HG03558 (cell line): ENCODE data around the gene SLC13A2.

Experiments used
- ATAC-seq: cut with Tn5 transposase; IDR thresholded peaks from one replicate; pipeline ENCODE4 v1.9.1; 2021; ENCODE audit warnings: moderate number of reproducible peaks; ENCODE audit not compliant: unreplicated experiment; ENCODE audit errors: extremely low read depth

The SLC13A2 gene

DNA sequence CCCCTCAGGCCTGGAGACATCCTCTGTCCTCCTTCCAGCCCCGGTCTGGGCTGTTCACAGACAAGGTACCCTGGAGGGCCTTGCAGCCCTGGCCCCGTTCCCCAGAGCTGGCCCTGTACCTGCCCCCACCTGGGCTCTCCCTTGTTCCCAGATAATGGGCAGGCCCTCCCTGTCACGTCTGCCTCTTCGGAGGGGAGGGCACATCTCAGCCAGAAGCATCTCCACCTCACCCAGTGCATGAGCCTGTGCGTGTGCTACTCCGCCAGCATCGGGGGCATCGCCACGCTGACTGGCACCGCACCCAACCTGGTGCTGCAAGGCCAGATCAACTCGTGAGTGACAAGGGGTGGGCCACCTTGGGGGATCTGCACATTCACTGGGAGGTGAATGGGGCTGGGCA, 17.8 kb downstream of the SLC13A2 start:
- no peak for ATAC-seq

DNA sequence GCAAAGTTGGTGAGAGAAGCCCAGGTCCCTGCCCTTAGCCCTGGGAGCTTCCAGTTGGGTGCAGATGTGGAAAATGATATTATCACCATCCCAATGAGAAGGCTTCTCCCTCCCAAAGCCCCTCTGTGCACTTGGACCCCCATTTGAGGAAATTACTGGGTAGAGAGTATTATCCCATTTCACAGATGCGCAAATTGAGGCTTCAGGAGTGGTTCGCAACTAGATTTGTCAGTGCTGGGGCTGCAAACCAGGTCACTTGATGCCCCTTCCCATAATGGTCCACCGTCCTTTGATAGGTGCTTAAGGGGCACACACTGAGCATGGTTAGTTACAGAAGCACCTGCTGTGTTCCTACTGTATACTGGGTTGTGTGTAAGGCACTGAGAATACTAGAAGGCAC, 18.4 kb downstream of the SLC13A2 start:
- no peak for ATAC-seq

DNA sequence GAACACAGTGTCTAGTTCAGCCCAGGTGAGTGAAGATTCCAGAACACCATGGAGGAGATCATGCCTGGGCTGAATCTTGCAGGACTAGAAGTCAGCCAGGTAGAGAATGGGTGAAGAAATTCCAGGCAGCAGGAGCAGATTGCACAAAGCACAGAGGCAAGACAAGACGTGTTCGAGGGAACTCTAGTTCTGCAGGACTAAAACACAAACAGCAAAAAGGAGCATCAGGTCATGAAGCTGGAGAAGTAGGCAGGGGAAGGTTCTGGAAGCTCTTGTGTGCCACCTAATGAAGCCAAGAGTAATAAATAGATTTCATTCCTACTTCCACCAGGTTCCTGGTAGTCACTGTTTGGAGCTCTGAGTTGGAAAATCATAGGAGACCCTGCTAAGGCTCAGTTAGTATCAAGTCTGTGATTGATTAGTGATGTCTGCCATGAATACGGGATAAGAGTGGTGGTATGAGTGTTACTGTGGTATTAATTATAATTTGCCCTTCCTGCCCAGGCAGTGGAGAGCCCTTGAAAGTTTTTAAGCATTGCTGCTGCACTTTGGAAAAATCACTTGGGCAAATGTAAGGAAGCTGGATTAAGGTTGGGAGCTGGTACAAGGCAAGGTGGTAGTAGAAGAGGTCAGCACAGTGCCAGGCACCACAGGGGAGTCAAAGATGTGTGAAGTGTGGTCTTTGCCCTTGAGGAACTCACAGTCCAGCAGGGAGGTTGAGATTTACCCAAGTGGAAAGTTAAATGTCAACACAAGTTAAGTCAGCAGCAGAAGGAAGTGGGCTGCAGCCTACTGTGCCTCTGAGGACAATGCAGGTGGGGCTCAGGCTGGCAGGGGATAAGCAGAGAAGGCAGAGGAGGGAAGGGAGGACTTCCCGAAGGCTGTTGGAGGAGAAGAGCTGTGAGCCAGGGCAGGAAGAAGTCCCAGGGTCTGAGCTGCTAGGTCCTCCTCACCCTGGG, 19.2 kb downstream of the SLC13A2 start:
- ATAC-seq = no peak

- no peak for ATAC-seq
Observed at GRCh38 chr17:28493460-28493859, 20.0 kb downstream of the SLC13A2 start.

DNA sequence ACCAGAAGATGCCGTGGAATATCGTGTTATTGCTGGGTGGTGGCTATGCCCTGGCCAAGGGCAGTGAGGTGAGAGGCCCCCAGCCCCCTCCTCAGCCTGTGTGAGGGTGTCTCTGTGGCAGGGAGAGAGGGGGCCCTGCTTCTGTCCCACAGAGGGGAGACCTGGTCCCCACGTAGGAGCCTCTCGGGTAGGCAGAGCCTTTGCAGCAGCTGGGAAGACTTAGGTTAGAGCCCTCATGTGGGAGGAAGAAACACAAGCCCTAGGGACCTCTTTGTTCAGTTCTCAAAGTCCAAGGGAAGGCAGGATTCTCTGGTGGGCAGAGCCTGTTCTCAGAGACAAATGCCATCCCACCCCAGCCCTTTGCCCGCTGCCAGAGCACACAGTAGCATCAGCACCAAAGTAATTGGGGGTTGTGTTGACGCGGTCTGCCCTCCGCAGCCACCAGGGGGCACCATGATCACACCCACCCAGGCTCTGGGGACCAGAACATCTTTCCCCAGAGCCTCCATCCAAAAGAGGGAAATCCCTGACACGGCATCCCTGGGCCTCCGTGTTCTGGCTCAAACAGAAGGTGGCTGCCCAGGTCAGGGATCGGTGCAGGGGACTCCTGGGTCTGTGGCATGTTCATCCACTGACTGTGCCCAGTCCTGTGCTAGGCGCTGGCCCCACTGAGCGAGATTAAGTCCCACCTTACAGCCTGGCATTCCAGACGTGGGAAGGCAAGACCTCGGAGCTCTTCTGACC, 21.2 kb downstream of the SLC13A2 start:
- ATAC-seq = no peak

DNA sequence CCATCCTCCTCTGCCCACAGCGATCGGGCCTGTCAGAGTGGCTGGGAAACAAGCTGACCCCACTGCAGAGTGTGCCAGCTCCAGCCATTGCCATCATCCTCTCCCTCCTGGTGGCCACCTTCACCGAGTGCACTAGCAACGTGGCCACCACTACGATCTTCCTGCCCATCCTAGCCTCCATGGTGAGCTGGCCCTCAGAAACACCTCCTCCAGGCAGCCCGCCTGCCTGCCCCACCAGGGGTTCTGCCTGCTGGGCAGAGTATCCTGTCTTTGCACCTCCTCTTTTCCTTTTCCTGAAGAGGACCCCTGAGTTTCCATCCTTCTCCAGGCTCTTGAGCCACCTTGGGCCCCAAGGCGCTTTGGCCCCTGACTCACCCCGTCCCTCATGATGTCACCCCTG, 22.2 kb downstream of the SLC13A2 start:
- no peak for ATAC-seq

DNA sequence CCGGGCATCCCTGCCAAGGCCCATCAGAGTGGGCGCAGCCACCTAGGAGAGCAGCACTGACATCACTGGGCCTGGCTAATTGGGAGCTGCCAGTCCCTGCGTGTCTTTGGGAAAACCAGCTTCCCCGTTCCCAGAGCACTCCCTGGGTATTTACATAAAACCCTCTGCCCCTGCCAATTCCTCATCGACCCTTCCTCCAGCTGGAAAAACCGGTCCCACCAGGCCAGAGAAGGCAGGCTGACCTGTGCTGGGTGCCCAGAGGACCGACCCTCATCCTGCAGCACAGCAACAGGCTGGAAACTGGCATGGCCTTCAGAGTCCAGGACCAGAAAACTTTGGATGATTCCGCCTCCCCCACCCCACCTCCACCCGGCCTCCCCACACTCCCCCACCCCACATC, 24.5 kb downstream of the SLC13A2 start:
- no peak for ATAC-seq

DNA sequence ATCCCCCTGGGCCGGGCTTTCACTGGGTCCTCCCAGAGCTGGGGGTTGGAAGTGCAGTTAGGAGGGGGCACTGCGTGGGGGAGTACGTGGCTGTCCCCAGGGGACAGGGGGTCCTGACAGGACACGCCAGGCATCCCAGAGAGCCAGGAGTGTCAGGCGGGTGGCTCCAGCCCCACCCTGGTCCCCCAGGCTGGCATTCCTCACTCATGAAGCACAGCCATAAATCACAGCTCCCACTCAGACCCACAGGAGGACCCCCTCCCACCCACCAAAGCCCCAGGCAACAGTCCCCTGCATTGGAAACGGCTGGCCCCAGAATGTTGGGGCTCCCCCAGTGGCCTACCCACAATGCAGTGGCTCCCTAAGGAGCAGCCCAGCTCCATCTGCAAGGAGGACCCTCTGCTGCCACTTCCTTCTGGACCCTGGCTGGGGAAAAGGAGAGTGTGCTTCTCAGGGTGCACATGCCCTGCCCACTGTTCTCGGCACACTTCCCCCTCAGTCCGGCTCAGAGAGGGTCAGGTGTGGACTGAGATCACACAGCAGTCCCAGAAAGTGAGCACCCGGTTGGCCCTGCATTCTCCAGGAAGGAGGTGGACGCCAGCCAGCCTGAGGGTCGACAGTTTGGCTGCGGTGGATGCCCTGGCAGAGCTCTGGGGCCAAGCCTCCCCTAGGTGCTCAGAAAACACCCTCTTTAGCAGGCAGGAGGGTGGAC, 25.4 kb downstream of the SLC13A2 start:
- no peak for ATAC-seq

DNA sequence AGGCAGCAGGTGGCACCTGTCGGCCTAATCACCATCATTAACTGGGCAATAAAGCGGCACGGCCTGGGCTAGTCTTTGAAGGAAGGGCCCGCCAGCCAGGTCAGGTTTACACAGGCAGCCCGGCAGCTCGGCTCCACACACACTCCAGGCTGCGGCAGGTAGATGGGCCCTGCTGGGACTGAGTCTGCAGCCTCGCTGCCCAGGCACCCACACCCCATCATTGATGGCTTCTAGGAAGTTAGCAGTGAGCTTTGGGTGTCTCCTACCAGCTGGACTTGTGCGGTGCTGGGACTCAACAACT, 25.9 kb downstream of the SLC13A2 start:
- ATAC-seq = no peak

DNA sequence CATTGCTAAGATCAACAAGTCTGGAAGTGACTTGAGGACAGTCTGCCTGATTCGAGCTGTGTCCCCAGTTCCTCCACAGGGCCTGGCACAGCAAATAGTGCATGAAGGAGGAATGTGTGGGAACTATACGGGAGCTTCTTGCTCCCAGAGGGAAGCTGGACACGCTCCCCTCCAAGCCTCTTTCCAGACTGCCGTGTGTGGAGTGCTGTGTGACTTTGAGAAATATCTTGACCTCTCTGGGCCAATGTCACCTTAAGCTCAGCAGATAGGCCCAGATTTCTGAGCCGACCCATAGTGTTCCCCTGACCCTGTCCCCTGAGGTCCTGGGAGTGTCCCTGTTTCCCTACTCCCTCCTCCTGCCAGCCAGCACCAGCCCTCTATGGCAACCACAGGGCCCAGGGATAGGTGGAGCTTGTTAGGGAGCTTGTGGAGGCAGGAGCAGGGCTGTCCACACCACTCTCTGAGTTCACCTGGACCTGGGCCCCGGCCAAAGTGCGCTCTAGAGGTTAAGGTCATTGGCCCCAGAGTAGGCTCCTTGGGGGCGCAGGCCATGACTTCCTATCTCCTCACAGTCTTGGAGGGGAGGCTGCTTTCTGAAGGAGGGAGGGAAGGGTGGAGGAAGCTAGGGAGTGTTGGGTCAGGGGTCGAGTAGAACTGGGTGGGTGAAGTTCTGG, 26.4 kb downstream of the SLC13A2 start:
- no peak for ATAC-seq

GRCh38 chr17:28500712-28501379, 27.4 kb downstream of the SLC13A2 start:
- no peak for ATAC-seq

GRCh38 chr17:28501421-28502284, 28.2 kb downstream of the SLC13A2 start:
- no peak for ATAC-seq

DNA sequence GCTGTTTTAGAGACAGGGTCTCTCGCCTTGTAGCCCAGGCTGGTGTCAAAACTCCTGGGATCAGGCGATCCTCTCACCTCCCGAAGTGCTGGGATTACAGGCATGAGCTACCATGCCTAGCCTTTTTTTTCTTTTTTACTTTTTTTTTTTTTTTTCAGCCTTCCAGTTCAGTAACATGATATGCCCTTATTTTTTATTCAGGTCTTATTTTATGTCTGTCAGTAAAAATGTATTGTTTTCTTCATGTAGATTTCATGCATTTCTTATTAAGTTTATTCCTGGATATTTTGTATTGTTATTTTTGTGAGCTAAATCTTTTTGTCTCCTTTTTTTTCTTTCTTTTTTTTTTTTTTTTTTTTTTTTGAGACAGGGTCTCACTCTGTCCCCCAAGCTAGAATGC, 30.0 kb downstream of the SLC13A2 start:
- ATAC-seq = no peak

DNA sequence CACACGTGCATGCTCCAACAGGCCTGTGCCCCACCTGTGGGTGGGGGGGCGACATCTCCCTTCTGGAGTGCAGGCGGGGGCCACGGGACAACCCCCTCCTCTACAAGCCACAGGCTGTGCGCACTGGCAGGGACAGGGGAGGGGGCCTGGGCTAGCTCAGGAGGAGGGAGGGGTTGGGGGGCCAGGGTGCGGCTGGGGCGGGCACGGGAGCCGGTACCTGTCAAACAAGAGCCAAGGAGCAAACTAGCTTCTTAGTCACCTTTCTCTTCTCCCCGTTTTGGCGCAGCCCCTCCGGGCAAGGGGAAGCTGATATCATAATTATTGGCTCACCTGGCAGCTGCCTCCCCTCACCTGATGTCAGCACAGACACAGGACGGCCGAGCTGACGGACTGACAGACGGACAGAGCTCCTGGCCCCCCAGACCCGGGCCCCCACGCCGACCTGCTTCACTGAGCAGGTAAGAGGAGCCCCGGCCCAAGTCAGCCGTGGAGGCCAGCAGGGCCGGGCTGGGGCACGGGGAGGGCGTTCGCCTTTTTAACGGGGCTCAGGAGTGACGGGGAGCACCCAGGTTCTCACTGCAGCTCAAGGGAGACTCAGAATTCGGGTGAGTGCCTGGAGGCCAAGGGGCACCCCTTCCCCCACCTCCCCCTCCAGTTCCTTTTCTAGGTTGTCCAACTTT, 32.7 kb downstream of the SLC13A2 start, which contains the start of gene FOXN1:
Gene FOXN1 (plus strand): TSS at position 363 of the 680 bp plus-strand sequence. CDS start 17,622 bp downstream, outside the sequence.
- ATAC-seq = no peak

DNA sequence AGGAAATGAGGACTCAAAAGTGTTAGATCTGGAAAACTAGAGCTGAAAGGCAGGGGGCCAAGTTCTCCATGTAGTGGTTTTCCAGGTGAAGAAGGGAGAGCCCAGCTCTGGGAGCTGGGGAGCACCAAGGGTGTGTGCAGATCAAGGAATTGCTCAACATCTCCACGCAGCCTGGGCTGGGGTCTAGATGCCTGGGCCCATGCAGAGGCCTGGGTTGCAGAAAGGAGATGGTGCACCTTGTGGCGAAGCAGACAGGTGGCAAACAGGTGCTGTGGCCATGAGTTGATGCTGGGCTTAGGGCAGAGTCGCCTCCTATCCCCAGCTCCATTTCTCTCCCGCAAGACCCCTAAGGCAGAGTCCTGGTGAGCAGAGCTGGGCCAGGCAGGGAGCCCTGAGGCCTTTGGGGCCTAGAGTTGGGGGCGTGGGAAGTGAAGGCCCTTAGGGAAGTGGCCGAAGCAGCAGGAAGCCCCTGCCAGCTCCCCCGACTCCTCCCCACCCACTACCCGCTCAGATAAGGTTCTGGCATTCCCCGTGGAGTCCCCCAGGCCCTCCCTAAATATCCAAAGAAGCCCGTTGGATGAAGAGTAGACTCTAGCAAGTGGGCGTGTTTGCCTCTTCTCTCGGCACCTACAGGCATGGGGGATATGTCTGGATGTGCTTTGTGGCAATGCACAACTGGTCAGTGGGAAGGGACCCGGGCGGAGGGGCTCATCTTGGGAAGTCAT, 33.5 kb downstream of the SLC13A2 start:
- no peak for ATAC-seq

GRCh38 chr17:28507567-28508203, 34.2 kb downstream of the SLC13A2 start:
- ATAC-seq = no peak

GRCh38 chr17:28508211-28508724, 34.8 kb downstream of the SLC13A2 start:
- no peak for ATAC-seq
